DND-41 (cell line): ENCODE results near the gene PRIMA1.

Source experiments
- ATAC-seq: fragments of 200-7000 bp; cut with Tn5 transposase; 3 replicates; pipeline ENCODE4 v1.9.1; 2021; ENCODE audit warnings: low read depth; ENCODE audit not compliant: insufficient read depth
- DNase-seq: peaks from one replicate; pipeline ENCODE4 v3.0.0-alpha.2; 2020
- H2AFZ ChIP-seq: 2 replicates; pipeline ENCODE4 v1.6.0; 2012; ENCODE audit warnings: low read depth, low read length
- H3K27ac ChIP-seq: 2 replicates; pipeline ENCODE4 v1.5.1; 2012; ENCODE audit warnings: low read length, inconsistent platforms
- H3K27me3 ChIP-seq: fragments of 200-600 bp; sonication (generic); 2 replicates; pipeline ENCODE4 v1.6.0; 2012; ENCODE audit warnings: low read length, mild to moderate bottlenecking, inconsistent platforms; ENCODE audit not compliant: insufficient read depth, poor library complexity
- H3K36me3 ChIP-seq: 2 replicates; pipeline ENCODE4 v1.5.1; 2012; ENCODE audit warnings: low read length, inconsistent platforms; ENCODE audit not compliant: insufficient read depth
- H3K4me1 ChIP-seq: 2 replicates; pipeline ENCODE4 v1.5.1; 2012; ENCODE audit warnings: mild to moderate bottlenecking, low read length; ENCODE audit not compliant: insufficient read depth
- H3K4me2 ChIP-seq: 2 replicates; pipeline ENCODE4 v1.6.0; 2012; ENCODE audit warnings: mild to moderate bottlenecking, moderate library complexity, low read length, inconsistent platforms; ENCODE audit not compliant: insufficient read depth
- H3K4me3 ChIP-seq, 2 experiments: fragments of 200-600 bp in 1 of 2; shearing (Covaris generic) in 1 of 2; 2 replicates each; pipeline ENCODE4 v1.5.1; 2012 to 2016; ENCODE audit warnings: inconsistent platforms in 2 of 2, low read length in 2 of 2, mild to moderate bottlenecking in 2 of 2, low read depth in 1 of 2, moderate library complexity in 1 of 2
- H3K79me2 ChIP-seq: 2 replicates; pipeline ENCODE4 v1.6.0; 2012; ENCODE audit warnings: low read length, inconsistent platforms; ENCODE audit not compliant: insufficient read depth
- H3K9ac ChIP-seq: 2 replicates; pipeline ENCODE4 v1.6.0; 2012; ENCODE audit warnings: low read depth, mild to moderate bottlenecking, inconsistent platforms, low read length, moderate library complexity
- H3K9me3 ChIP-seq: 2 replicates; pipeline ENCODE4 v1.5.1; 2012; ENCODE audit warnings: low read length, moderate library complexity, mild to moderate bottlenecking, inconsistent platforms; ENCODE audit not compliant: insufficient read depth, severe bottlenecking
- H4K20me1 ChIP-seq: 2 replicates; pipeline ENCODE4 v1.6.0; 2012; ENCODE audit warnings: low read length; ENCODE audit not compliant: insufficient read depth
- CTCF ChIP-seq: IDR thresholded peaks from 2 replicates; pipeline ENCODE4 v1.5.1; 2012; ENCODE audit warnings: borderline replicate concordance, low read length, moderate library complexity, mild to moderate bottlenecking; ENCODE audit not compliant: poor library complexity, severe bottlenecking; ENCODE audit errors: extremely low read depth
- EZH2 ChIP-seq: IDR thresholded peaks from 3 replicates; pipeline ENCODE4 v1.6.1; 2012; ENCODE audit warnings: borderline replicate concordance, low read depth, mild to moderate bottlenecking, moderate library complexity, low read length, inconsistent platforms; ENCODE audit not compliant: severe bottlenecking

PRIMA1 gene

GRCh38 chr14:93789228-93790130 is 1.2 kb upstream of the PRIMA1 start:
- Histone ChIP-seq H3K27ac (no peak overlapping the region), H2AFZ (no peak overlapping the region), H3K4me3 (no peak overlapping the region), H3K4me2 (no peak overlapping the region), H3K27me3 (no peaks in the 10 kb centered on the region), H3K36me3 (no peaks in the 10 kb centered on the region), H3K9me3 (no peaks in the 10 kb centered on the region), H3K4me1 (no peaks in the 10 kb centered on the region), H3K9ac (no peak overlapping the region), H3K79me2 (no peaks in the 10 kb centered on the region), H4K20me1 (no peaks in the 10 kb centered on the region)
- TF ChIP-seq CTCF (no peak), EZH2 (no peak)
- DNase-seq = no peak
- no peak for ATAC-seq

GRCh38 chr14:93788543-93789227 is 400 bp upstream of the PRIMA1 start:
- no peak overlapping the region for H3K27ac ChIP-seq
- H3K36me3 ChIP-seq = no peaks in the 10 kb centered on the region
- DNase-seq (no peak), ATAC-seq (no peak)
- H2AFZ ChIP-seq = no peak overlapping the region
- TF ChIP-seq CTCF (no peak), EZH2 (no peak)
- H3K4me3 ChIP-seq = no peak overlapping the region
- no peaks in the 10 kb centered on the region for H4K20me1 ChIP-seq
- no peaks in the 10 kb centered on the region for H3K27me3 ChIP-seq
- H3K9me3 ChIP-seq = no peaks in the 10 kb centered on the region
- H3K4me1 ChIP-seq = no peaks in the 10 kb centered on the region
- H3K9ac ChIP-seq = no peak overlapping the region
- H3K4me2 ChIP-seq = no peak overlapping the region
- H3K79me2 ChIP-seq = no peaks in the 10 kb centered on the region

GRCh38 chr14:93787465-93788292 is 606 bp downstream of the PRIMA1 start:
- H4K20me1 ChIP-seq = no peaks in the 10 kb centered on the region
- no peak overlapping the region for H3K9ac ChIP-seq
- H3K4me1 ChIP-seq = no peaks in the 10 kb centered on the region
- no peak overlapping the region for H3K4me3 ChIP-seq
- TF ChIP-seq EZH2 = no peak
- TF ChIP-seq CTCF = no peak
- no peaks in the 10 kb centered on the region for H3K9me3 ChIP-seq
- no peak overlapping the region for H3K4me2 ChIP-seq
- no peak overlapping the region for H3K27ac ChIP-seq
- no peaks in the 10 kb centered on the region for H3K79me2 ChIP-seq
- DNase-seq = no peak
- no peaks in the 10 kb centered on the region for H3K27me3 ChIP-seq
- no peak overlapping the region for H2AFZ ChIP-seq
- ATAC-seq = no peak
- no peaks in the 10 kb centered on the region for H3K36me3 ChIP-seq
